Measurements from ENCODE around the gene GMPPB. TPM values are rescaled to one million over a fixed set of nuclear protein-coding genes. Genes with fewer than 3 reads are reported as not detected.
"Not testable (repeated sequence)": the region's sequence is repeated elsewhere in the genome, so short reads cannot be mapped to it uniquely, and the experiment has no call there.

The GMPPB gene
- total RNA-seq, 2 experiments from 2014 or later: 40.7 to 54.5 TPM

GRCh38 chr3:49700014-49700413 is 23.7 kb downstream of the GMPPB start:
- intact Hi-C loops (cut with micrococcal nuclease; ENCODE audit: unreplicated experiment): loop anchor here (5.0 kb wide), 1 partner anchor 207 kb away; no protein-coding TSS in a partner anchor
- Histone ChIP-seq H3K4me2 (ENCODE audit: low read length) (no peak overlapping the region), H3K36me3 (ENCODE audit: insufficient read depth, low read length) (peaks cover 7% of the 10 kb centered on the region; the same call in 1 of the 2 replicates), H2AFZ (ENCODE audit: low read length) (no peak overlapping the region), H3K4me1 (ENCODE audit: insufficient read depth, low read length, poor library complexity, severe bottlenecking) (no peaks in the 10 kb centered on the region), H3K79me2 (ENCODE audit: insufficient read depth, low read depth, low read length) (no peaks in the 10 kb centered on the region), H4K20me1 (ENCODE audit: insufficient read depth, low read length) (no peaks in the 10 kb centered on the region), H3K4me3 (ENCODE audit: low read depth, low read length, poor library complexity, severe bottlenecking) (no peak overlapping the region), H3K27ac (ENCODE audit: low read depth, low read length, poor library complexity, severe bottlenecking) (no peak overlapping the region), H3K9me3 (ENCODE audit: low read length) (no peaks in the 10 kb centered on the region), H3K9me2 (ENCODE audit: insufficient read depth, low read length) (no peaks in the 10 kb centered on the region)
- TF ChIP-seq EZH2phosphoT487 (IDR thresholded peaks at IDR 0.05; ENCODE audit: borderline replicate concordance, low read depth, low read length) (no peak), CTCF (conservative IDR thresholded peaks at IDR 0.05; ENCODE audit: low read length) (no peak)
- ChIA-PET CTCF (ENCODE audit: unreplicated experiment) (no interaction called here), POLR2A (no interaction called here)
- DNase-seq (ENCODE audit: low spot score): no peak
- no TSS peak for BruUV-seq (replicated peaks)

- no TSS peak for BruUV-seq (replicated peaks)
- H3K9me2 ChIP-seq (ENCODE audit: insufficient read depth, low read length): no peaks in the 10 kb centered on the region
- no peaks in the 10 kb centered on the region for H3K9me3 ChIP-seq (ENCODE audit: low read length)
- no peak overlapping the region for H3K4me2 ChIP-seq (ENCODE audit: low read length)
- intact Hi-C loops (cut with micrococcal nuclease; ENCODE audit: unreplicated experiment): no loop called here
- H2AFZ ChIP-seq (ENCODE audit: low read length): no peak overlapping the region
- H3K4me1 ChIP-seq (ENCODE audit: insufficient read depth, low read length, poor library complexity, severe bottlenecking): no peaks in the 10 kb centered on the region
- no peak for DNase-seq (ENCODE audit: low spot score)
- peaks cover 7% of the 10 kb centered on the region; the same call in 1 of the 2 replicates for H3K36me3 ChIP-seq (ENCODE audit: insufficient read depth, low read length)
- no peaks in the 10 kb centered on the region for H4K20me1 ChIP-seq (ENCODE audit: insufficient read depth, low read length)
- H3K4me3 ChIP-seq (ENCODE audit: low read depth, low read length, poor library complexity, severe bottlenecking): no peak overlapping the region
- ChIA-PET CTCF (ENCODE audit: unreplicated experiment) (no interaction called here), POLR2A (no interaction called here)
- no peak overlapping the region for H3K27ac ChIP-seq (ENCODE audit: low read depth, low read length, poor library complexity, severe bottlenecking)
- no peaks in the 10 kb centered on the region for H3K79me2 ChIP-seq (ENCODE audit: insufficient read depth, low read depth, low read length)
- no peak for TF ChIP-seq EZH2phosphoT487 (IDR thresholded peaks at IDR 0.05; ENCODE audit: borderline replicate concordance, low read depth, low read length)
- TF ChIP-seq CTCF (conservative IDR thresholded peaks at IDR 0.05; ENCODE audit: low read length): no peak
Observed at GRCh38 chr3:49699281-49699979, 24.3 kb downstream of the GMPPB start.

- BruUV-seq (replicated peaks); H3K4me2 ChIP-seq (ENCODE audit: low read length); H3K4me3 ChIP-seq (ENCODE audit: low read depth, low read length, poor library complexity, severe bottlenecking); H3K4me1 ChIP-seq (ENCODE audit: insufficient read depth, low read length, poor library complexity, severe bottlenecking); H3K79me2 ChIP-seq (ENCODE audit: insufficient read depth, low read depth, low read length); intact Hi-C loops (cut with micrococcal nuclease; ENCODE audit: unreplicated experiment); H3K36me3 ChIP-seq (ENCODE audit: insufficient read depth, low read length); H3K27ac ChIP-seq (ENCODE audit: low read depth, low read length, poor library complexity, severe bottlenecking); CTCF ChIA-PET (ENCODE audit: unreplicated experiment); H2AFZ ChIP-seq (ENCODE audit: low read length); H4K20me1 ChIP-seq (ENCODE audit: insufficient read depth, low read length); H3K9me2 ChIP-seq (ENCODE audit: insufficient read depth, low read length); DNase-seq (ENCODE audit: low spot score); POLR2A ChIA-PET; H3K9me3 ChIP-seq (ENCODE audit: low read length): not testable (repeated sequence)
Observed at GRCh38 chr3:49695350-49696015, 28.3 kb downstream of the GMPPB start.

- H3K4me1 ChIP-seq (ENCODE audit: insufficient read depth, low read length, poor library complexity, severe bottlenecking); DNase-seq (ENCODE audit: low spot score); BruUV-seq (replicated peaks); intact Hi-C loops (cut with micrococcal nuclease; ENCODE audit: unreplicated experiment); H3K4me2 ChIP-seq (ENCODE audit: low read length); H3K9me3 ChIP-seq (ENCODE audit: low read length); H3K36me3 ChIP-seq (ENCODE audit: insufficient read depth, low read length); H3K27ac ChIP-seq (ENCODE audit: low read depth, low read length, poor library complexity, severe bottlenecking); H3K4me3 ChIP-seq (ENCODE audit: low read depth, low read length, poor library complexity, severe bottlenecking); H3K9me2 ChIP-seq (ENCODE audit: insufficient read depth, low read length); POLR2A ChIA-PET; H4K20me1 ChIP-seq (ENCODE audit: insufficient read depth, low read length); H3K79me2 ChIP-seq (ENCODE audit: insufficient read depth, low read depth, low read length); H2AFZ ChIP-seq (ENCODE audit: low read length); CTCF ChIA-PET (ENCODE audit: unreplicated experiment): not testable (repeated sequence)
Observed at GRCh38 chr3:49694409-49695070, 29.2 kb downstream of the GMPPB start.

- H4K20me1 ChIP-seq (ENCODE audit: insufficient read depth, low read length); H3K9me3 ChIP-seq (ENCODE audit: low read length); POLR2A ChIA-PET; H3K27ac ChIP-seq (ENCODE audit: low read depth, low read length, poor library complexity, severe bottlenecking); intact Hi-C loops (cut with micrococcal nuclease; ENCODE audit: unreplicated experiment); DNase-seq (ENCODE audit: low spot score); H3K4me3 ChIP-seq (ENCODE audit: low read depth, low read length, poor library complexity, severe bottlenecking); H3K36me3 ChIP-seq (ENCODE audit: insufficient read depth, low read length); H2AFZ ChIP-seq (ENCODE audit: low read length); H3K79me2 ChIP-seq (ENCODE audit: insufficient read depth, low read depth, low read length); H3K9me2 ChIP-seq (ENCODE audit: insufficient read depth, low read length); H3K4me2 ChIP-seq (ENCODE audit: low read length); CTCF ChIA-PET (ENCODE audit: unreplicated experiment); BruUV-seq (replicated peaks): not testable (repeated sequence)
- H3K4me1 ChIP-seq (ENCODE audit: insufficient read depth, low read length, poor library complexity, severe bottlenecking): peaks cover 11% of the 10 kb centered on the region
Observed at GRCh38 chr3:49691481-49691880, 32.3 kb downstream of the GMPPB start.
